GM19240 (cell line): Measurements from ENCODE around the gene CLDN15.
A peak's percentile ranks its signal among the peaks of the same experiment; 100 is the strongest.
"Not testable (repeated sequence)": the region's sequence is repeated elsewhere in the genome, so short reads cannot be mapped to it uniquely, and the experiment has no call there.

Experiments used
- DNase-seq: peaks from one replicate; pipeline ENCODE4 v3.0.0; 2011; ENCODE audit warnings: low spot score; ENCODE audit not compliant: insufficient read length

Gene CLDN15

DNA sequence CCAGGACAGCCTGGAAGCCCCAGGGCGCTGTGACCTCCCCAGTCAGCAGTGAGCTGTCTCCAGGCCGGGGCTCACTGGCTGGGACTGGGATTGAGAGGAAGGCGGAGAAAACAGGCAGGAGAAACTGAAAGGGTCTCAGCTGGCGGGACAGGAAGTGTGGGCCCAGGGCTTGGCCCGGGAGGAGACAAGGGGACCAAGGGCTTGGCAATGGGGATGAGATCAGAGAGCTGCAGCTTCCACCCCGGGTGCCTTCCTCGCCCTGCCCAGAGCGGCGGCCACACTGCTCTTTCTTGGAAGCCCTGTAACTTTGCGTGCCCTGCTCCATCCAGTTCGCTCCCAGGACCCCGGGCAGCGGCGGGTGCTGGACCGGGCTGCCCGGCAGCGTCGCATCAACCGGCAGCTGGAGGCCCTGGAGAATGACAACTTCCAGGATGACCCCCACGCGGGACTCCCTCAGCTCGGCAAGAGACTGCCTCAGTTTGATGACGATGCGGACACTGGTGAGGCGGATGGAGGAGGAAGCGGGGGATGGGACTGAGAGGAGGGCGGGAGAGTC lies 15.2 kb downstream of the CLDN15 start:
- no peak for DNase-seq

- DNase-seq, result no peak
These were observed 17.3 kb downstream of the CLDN15 start for GRCh38 chr7:101220295-101220694.

DNA sequence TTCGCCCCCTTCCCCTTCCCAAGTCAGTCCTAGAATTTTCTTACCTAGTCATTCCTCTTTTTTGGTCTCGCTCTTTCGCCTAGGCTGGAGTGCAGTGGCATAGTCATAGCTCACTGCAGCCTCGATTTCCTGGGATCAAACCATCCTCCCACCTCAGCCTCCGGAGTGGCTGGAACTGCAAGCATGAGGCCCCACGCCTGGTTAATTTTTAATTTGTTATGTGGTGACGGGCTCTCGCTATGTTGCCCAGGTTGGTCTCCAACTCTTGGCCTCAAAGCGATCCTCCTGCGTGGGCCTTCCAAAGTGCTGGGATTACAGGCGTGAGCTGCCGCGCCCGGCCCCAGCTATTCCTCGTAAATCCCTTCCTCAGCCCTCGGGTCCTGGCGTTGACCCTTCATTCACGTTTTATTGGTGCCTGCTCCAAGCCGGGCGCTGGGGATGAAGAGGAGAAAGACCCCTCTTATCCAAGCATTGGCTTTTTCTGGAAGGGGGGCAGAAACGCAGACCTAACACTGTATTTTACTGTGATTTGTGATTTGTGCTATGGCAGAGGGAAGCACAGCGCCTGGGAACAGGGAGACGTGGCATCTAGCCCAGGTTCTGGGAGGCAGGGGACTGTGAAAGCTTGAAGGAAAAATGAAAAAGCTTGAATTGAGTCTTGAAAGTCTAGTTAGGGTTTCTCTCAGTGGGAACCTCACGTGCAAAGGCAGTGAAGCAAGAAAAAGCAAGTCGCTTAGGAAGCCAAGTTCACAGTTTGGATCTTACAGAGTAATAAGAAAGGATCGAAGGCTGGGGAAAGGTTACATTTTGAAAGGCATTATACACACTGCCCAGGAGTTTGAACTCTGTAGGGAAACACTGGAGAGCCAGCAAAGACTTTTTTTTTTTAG lies 19.1 kb downstream of the CLDN15 start:
- DNase-seq, result no peak

DNA sequence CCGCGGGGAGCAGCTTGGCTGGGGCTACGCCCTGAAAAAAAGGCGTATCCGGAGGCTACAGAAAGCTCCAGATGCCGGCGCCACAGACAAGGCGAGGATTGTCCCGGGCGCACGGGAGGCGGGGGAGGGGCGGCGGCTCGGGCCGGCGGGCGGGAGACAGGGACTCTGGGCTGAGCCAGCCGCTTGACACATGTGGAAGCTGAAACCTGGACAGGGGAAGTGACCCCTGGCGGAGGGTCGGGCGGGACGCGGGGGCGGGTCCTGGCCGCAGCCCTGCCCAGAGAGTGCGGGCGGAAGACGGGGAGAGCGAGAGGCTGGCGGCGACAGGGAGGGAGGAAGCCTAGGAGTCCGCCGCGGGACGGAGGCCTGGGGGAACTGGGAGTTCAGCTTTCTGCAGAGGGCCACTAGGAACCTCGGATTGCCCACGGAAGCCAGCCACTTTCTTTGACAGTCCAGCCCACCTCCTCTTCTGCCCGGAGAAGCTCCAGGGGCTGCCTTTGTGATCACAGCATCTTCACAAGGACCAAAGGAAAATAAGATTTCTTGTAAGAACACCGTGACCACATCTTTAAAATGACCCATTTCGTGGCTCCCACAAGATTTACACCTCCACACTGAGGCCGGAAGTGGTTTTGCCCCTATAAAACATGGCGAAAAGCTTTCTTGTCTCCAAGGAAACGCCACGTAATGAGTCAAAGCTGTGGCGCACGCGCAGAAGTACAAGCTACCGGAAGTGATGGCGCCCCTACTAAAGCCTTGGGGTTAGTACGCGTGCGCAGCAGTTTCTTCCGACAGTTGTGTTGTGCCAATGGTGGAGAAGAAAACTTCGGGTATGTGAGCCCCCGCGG lies 20.0 kb downstream of the CLDN15 start, which contains the start of the genes PLOD3 and ZNHIT1:
PLOD3 (minus strand) TSS at position 194 of the 848 bp plus-strand sequence. CDS start 307 bp downstream, outside the sequence.
ZNHIT1 (plus strand) TSS at position 778 of the 848 bp plus-strand sequence; CDS start at position 809, 31 bp downstream.
- peak; percentile 100 for DNase-seq

GRCh38 chr7:101216860-101217387 lies 20.7 kb downstream of the CLDN15 start:
- no peak for DNase-seq

GRCh38 chr7:101216001-101216859 lies 21.4 kb downstream of the CLDN15 start:
- DNase-seq, result no peak

GRCh38 chr7:101212014-101212413 lies 25.6 kb downstream of the CLDN15 start:
- DNase-seq, result no peak

DNA sequence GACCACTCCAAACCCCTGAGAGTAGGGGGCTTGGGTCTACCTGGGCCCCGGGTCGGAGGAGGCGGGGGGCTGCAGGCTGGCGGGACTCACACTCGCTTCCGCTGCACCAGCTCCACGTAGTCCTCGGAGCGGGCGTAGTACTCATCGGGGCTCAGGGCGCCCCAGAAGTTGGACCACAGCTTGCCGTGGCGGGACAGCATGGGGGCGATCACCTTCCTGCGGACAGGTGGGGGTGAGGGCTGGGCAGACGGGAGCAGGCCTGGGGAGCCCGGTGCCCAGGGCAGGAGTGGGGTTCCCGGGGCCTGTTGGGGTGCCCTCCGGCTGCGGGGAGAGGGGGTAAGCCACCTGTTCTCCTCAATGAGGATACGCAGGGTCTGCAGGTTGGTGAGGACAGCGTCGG lies 26.1 kb downstream of the CLDN15 start:
- no peak for DNase-seq

DNA sequence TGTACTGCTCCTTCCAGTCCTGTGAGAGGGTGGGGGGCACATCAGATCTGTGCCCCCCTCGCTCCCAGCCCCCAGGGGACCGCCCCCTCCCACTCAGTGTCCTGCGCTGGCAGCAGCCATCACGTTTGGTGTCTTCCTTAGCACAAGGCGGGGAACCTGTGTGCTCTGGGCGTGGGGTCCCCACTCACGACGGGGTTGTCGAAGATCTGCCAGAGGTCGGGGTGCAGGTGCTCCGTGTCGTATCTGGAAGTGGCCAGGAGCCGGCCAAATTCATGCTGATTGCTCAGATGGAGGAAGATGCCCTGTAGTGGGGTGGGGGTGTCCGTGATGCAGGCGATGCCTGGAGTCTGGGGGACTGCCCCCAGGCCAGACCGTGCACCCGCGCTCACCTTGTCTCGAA lies 27.5 kb downstream of the CLDN15 start:
- no peak for DNase-seq

DNA sequence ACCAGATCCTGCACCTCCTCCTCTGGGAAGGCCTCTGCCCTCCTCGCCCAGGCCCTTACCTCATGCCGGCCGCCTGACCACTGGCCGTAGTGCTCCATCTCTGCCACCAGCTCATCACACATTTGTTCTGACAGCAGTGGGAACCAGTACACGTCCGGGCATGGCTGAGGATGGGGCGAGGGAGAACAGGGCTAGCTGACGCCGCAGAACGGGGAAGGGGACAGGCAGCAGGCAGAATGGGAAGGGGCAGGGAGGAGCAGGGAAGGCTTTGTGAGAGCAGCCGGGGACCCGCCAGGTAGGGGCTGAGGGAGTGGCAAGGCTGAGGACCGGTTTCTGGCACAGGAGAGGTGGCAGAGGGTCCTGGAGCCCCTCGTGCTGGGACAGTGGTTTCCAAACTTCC lies 28.8 kb downstream of the CLDN15 start:
- no peak for DNase-seq

DNA sequence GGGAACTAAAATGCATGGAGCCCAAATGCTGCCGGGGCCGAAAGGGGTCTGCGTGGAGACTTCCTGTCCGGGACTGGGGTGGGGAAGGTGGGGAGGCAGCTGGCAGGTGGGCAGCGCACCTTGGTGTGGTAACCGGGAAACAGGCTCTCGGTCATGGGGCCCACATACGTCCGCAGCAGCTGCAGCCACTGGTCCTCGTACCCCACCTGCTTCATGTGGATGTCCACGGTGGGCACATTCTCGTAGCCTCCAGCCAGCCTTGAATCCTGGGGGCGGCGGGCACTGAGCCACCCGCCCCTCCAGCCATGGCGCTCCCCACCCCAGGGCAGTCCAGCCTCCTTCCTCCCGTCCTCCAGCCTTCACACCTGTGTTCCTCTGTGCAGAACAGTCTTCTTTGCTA lies 30.1 kb downstream of the CLDN15 start:
- DNase-seq, result no peak

GRCh38 chr7:101206665-101207042 lies 30.9 kb downstream of the CLDN15 start:
- no peak for DNase-seq

GRCh38 chr7:101205901-101206664 lies 31.5 kb downstream of the CLDN15 start:
- DNase-seq, result no peak

GRCh38 chr7:101203740-101204738 lies 33.6 kb downstream of the CLDN15 start:
- not testable (repeated sequence) for DNase-seq

DNA sequence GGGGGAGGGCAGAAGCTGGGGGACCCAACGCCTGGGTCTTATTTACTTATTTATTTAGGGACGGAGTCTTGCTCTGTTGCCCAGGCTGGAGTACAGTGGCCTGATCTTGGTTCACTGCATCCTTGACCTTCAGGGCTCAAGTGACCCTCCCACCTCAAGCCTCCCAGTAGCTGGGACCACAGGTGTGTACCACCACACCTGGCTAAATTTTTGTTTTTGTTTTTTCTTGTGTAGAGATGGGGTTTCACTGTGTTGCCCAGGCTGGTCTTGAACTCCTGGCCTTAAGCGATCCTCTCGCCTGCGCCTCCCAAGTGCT lies 35.0 kb downstream of the CLDN15 start:
- no peak for DNase-seq

DNA sequence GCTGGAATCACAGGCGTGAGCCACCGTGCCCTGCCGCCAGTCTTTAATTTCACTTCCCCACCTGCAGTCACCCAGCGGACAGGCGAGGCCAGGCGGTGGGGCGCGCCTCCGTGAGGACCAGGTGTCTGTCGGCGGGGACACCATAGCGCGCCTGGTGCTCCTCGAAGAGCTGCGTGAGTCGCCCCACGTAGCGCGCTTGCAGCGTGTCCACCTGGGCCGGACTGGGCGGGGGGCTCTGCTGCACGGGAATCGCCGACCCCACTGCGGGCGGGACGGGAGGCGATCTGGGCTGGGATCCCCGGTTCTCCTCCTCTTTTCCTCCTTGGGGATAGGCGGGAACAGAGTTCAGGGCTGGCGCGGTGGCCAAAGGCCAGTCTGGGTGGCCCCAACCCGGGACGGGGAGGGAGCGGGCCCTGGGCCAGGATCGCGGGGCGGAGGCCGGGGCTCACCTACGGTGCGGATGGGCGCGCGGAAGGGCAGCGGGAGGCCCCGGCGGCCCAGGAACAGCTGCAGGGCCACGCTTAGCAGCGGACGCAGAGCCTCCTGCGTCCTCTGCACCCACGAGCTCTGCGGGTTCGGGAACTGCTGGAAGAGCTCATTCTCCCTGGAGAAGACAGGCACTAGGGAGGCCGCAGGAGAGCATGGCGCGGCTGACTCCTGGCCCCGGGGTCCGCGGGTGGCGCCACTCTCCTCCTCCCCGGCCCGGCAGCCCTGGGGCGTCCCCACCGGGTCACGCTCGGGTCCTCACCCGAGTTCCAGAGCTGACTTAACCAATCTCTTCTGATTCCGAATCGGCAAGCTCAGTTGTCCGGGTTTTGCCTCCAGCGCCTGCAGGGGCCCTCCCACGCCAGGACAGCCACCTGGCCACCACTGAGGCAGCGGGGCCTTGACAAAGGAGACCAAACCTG lies 35.7 kb downstream of the CLDN15 start:
- DNase-seq, result no peak

DNA sequence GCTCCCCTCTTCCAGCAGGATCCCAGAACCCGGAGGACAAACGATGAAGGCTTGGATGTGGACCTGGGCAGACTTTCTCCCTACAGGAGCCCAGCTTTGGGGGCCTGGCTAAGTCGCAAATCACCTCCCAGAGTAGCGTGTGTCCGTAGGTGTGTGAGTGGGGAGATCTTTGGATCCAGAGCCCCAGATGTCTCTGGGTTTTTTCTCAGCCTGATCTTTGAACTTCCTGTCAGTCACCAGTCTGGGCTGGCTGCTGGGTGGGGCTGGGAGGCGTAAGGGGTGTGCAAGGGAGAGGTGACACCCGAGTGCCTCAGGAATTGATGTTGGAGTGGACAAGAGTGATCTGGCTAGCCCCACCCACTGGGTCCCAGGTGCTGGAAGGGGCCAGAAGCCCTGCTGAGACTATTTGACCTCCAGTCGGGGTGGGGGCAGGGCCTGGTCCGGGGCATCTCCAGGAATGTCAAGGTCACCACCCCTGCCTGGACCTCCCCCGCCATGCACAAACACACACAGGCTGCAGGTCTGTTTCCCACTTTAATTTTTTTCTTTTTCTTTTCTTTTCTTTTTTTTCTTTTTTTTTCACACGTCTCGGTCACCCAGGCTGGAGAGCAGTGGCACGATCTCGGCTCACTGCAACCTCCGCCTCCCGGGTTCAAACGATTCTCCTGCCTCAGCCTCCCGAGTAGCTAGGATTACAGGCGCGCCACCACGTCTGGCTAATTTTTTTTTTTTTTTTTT lies 36.6 kb downstream of the CLDN15 start, which contains the start of gene MOGAT3:
MOGAT3 (minus strand) TSS at position 175 of the 738 bp plus-strand sequence. CDS start 182 bp downstream, outside the sequence.
- no peak for DNase-seq
